A549 (cell line): ENCODE data around the gene PPM1H.

Experiments used
- BHLHE40 ChIP-seq: IDR thresholded peaks from 2 replicates; pipeline ENCODE4 v1.6.1; 2012; ENCODE audit warnings: low read depth, low read length, inconsistent platforms
- CHD2 ChIP-seq: fragments of 150-350 bp; IDR thresholded peaks from 2 replicates; pipeline ENCODE4 v1.6.1; 2014; ENCODE audit warnings: low read length; ENCODE audit not compliant: partially characterized antibody
- EP300 ChIP-seq, 2 experiments: fragments of >200 bp; sonication (Bioruptor Twin); formaldehyde crosslinking; IDR thresholded peaks; 2 replicates in 1 of 2; 3 replicates in 1 of 2; pipeline ENCODE4 v1.6.1; 2016 to 2017
- HMGXB4 ChIP-seq: fragments of 250-450 bp; sonication (Bioruptor Pico); IDR thresholded peaks from 2 replicates; pipeline ENCODE4 v1.5.0; 2021; ENCODE audit warnings: mild to moderate bottlenecking, moderate library complexity, borderline replicate concordance
- KDM1A ChIP-seq: fragments of 200-600 bp; sonication (generic); IDR thresholded peaks from 2 replicates; pipeline ENCODE4 v1.6.1; 2016; ENCODE audit warnings: low read depth, mild to moderate bottlenecking
- MAZ ChIP-seq: fragments of 150-350 bp; IDR thresholded peaks from 2 replicates; pipeline ENCODE4 v1.6.1; 2014; ENCODE audit warnings: antibody characterized with exemption, low read depth, low read length, borderline replicate concordance
- NR3C1 ChIP-seq: fragments of >200 bp; sonication (Bioruptor Twin); formaldehyde crosslinking; IDR thresholded peaks from 3 replicates; pipeline ENCODE4 v1.6.1; 2017
- POLR2A ChIP-seq: IDR thresholded peaks from 2 replicates; pipeline ENCODE4 v1.6.1; 2012; ENCODE audit warnings: mild to moderate bottlenecking, low read length
- ZFP36 ChIP-seq: fragments of 450-650 bp; IDR thresholded peaks from 2 replicates; pipeline ENCODE4 v1.6.1; 2014; ENCODE audit warnings: borderline replicate concordance; ENCODE audit not compliant: partially characterized antibody
- TF ChIP-seq, protein P1 (sequence below): fragments of >200 bp; sonication (Bioruptor Twin); formaldehyde crosslinking; IDR thresholded peaks from 3 replicates; pipeline ENCODE4 v1.5.1; 2016
- TF ChIP-seq, protein P2 (sequence below): fragments of 150-350 bp; IDR thresholded peaks from 2 replicates; pipeline ENCODE4 v1.6.1; 2014; ENCODE audit warnings: low read depth, mild to moderate bottlenecking, low read length
- TF ChIP-seq, protein P3 (sequence below): fragments of 200-600 bp; sonication (generic); IDR thresholded peaks from 2 replicates; pipeline ENCODE4 v1.6.1; 2016; ENCODE audit warnings: antibody characterized with exemption, mild to moderate bottlenecking, moderate library complexity

DNA sequence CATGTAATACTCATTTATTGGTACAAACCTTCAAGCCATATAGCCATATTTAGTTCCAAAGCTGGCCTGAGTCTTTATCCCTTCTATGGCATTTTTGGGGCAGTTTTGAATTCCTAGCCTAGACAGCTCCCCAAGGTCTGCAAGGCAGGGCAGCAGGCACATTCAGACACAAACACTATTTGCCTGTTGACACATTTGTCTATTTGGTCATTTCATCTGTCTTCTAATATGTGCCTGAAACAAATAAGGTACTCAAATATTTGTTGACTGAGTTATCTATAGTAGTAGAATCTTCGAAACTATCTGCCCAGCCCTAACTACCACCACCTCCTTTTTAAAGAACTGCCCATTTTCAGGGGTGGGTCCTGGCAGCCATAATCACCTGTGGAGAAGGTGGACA lies 9.3 kb downstream of the PPM1H start:
- TF ChIP-seq MAZ (no peak), POLR2A (no peak), HMGXB4 (CRISPR knock-in tag) (no peak), CHD2 (no peak), BHLHE40 (no peak), EP300 (IDR thresholded peaks at IDR 0.05) (no peak), NR3C1 (no peak), KDM1A (no peak), ZFP36 (no peak)
- TF ChIP-seq, protein P1, sequence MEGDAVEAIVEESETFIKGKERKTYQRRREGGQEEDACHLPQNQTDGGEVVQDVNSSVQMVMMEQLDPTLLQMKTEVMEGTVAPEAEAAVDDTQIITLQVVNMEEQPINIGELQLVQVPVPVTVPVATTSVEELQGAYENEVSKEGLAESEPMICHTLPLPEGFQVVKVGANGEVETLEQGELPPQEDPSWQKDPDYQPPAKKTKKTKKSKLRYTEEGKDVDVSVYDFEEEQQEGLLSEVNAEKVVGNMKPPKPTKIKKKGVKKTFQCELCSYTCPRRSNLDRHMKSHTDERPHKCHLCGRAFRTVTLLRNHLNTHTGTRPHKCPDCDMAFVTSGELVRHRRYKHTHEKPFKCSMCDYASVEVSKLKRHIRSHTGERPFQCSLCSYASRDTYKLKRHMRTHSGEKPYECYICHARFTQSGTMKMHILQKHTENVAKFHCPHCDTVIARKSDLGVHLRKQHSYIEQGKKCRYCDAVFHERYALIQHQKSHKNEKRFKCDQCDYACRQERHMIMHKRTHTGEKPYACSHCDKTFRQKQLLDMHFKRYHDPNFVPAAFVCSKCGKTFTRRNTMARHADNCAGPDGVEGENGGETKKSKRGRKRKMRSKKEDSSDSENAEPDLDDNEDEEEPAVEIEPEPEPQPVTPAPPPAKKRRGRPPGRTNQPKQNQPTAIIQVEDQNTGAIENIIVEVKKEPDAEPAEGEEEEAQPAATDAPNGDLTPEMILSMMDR = no peak
- TF ChIP-seq, protein P2, sequence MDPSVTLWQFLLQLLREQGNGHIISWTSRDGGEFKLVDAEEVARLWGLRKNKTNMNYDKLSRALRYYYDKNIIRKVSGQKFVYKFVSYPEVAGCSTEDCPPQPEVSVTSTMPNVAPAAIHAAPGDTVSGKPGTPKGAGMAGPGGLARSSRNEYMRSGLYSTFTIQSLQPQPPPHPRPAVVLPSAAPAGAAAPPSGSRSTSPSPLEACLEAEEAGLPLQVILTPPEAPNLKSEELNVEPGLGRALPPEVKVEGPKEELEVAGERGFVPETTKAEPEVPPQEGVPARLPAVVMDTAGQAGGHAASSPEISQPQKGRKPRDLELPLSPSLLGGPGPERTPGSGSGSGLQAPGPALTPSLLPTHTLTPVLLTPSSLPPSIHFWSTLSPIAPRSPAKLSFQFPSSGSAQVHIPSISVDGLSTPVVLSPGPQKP = no peak
- TF ChIP-seq, protein P3, sequence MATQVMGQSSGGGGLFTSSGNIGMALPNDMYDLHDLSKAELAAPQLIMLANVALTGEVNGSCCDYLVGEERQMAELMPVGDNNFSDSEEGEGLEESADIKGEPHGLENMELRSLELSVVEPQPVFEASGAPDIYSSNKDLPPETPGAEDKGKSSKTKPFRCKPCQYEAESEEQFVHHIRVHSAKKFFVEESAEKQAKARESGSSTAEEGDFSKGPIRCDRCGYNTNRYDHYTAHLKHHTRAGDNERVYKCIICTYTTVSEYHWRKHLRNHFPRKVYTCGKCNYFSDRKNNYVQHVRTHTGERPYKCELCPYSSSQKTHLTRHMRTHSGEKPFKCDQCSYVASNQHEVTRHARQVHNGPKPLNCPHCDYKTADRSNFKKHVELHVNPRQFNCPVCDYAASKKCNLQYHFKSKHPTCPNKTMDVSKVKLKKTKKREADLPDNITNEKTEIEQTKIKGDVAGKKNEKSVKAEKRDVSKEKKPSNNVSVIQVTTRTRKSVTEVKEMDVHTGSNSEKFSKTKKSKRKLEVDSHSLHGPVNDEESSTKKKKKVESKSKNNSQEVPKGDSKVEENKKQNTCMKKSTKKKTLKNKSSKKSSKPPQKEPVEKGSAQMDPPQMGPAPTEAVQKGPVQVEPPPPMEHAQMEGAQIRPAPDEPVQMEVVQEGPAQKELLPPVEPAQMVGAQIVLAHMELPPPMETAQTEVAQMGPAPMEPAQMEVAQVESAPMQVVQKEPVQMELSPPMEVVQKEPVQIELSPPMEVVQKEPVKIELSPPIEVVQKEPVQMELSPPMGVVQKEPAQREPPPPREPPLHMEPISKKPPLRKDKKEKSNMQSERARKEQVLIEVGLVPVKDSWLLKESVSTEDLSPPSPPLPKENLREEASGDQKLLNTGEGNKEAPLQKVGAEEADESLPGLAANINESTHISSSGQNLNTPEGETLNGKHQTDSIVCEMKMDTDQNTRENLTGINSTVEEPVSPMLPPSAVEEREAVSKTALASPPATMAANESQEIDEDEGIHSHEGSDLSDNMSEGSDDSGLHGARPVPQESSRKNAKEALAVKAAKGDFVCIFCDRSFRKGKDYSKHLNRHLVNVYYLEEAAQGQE = no peak
